Breast epithelium (tissue), 4 donors: Measurements from ENCODE around the gene KLC1. TPM values are rescaled to one million over a fixed set of nuclear protein-coding genes. Genes with fewer than 3 reads are reported as not detected.

ENCODE experiments used
- DNase-seq, 2 donors: peaks; one replicate each; pipeline ENCODE4 v3.0.0-alpha.2; 2019; ENCODE audit warnings: low spot score in 2 of 2
- H3K27ac ChIP-seq, 2 donors: fragments of 200-600 bp; sonication (generic) in 1 of 2; one replicate each; pipeline ENCODE4 v1.5.1; 2016 to 2019; ENCODE audit warnings: mild to moderate bottlenecking in 1 of 2
- H3K27me3 ChIP-seq, 2 donors: fragments of 200-600 bp; sonication (generic) in 1 of 2; one replicate each; pipeline versions ENCODE4 v1.5.1 to v1.6.0; 2017 to 2019; ENCODE audit warnings: control low read depth in 1 of 2, mild to moderate bottlenecking in 1 of 2
- H3K36me3 ChIP-seq: fragments of 200-600 bp; one replicate; pipeline ENCODE4 v1.5.1; 2019
- H3K4me1 ChIP-seq, 2 donors: fragments of 200-600 bp; sonication (generic); one replicate each; pipeline ENCODE4 v1.5.1; 2016 to 2019; ENCODE audit warnings: control low read depth in 1 of 2
- H3K4me3 ChIP-seq, 3 donors: fragments of 200-600 bp; sonication (generic); 1 replicate in 2 of 3; 2 replicates in 1 of 3; pipeline ENCODE4 v1.5.1; 2016 to 2019; ENCODE audit warnings: mild to moderate bottlenecking in 3 of 3, moderate library complexity in 2 of 3
- H3K9me3 ChIP-seq, 2 donors: fragments of 200-600 bp; sonication (generic) in 1 of 2; one replicate each; pipeline ENCODE4 v1.5.1; 2016 to 2019; ENCODE audit warnings: control low read depth in 1 of 2
- CTCF ChIP-seq, 3 donors: fragments of 450-650 bp; IDR thresholded peaks; one replicate each; pipeline ENCODE4 v1.5.1; 2016 to 2017; ENCODE audit warnings: antibody characterized with exemption in 3 of 3, mild to moderate bottlenecking in 3 of 3, moderate library complexity in 3 of 3
- POLR2A ChIP-seq: fragments of 450-650 bp; IDR thresholded peaks from one replicate; pipeline ENCODE4 v1.6.1; 2016; ENCODE audit warnings: antibody characterized with exemption, mild to moderate bottlenecking, moderate library complexity
- POLR2AphosphoS5 ChIP-seq, 3 donors: sonication (generic); formaldehyde crosslinking; IDR thresholded peaks; one replicate each; pipeline ENCODE4 v1.6.1; 2017; ENCODE audit warnings: antibody characterized with exemption in 3 of 3
- intact Hi-C: fragments of 100-400 bp; cut with DNase I; formaldehyde crosslinking; loops from one replicate; pipeline ENCODE4 v1.15.1; 2023; ENCODE audit warnings: low total_unique reads
- total RNA-seq, 3 donors: library from RNA; depleted of rRNA; stranded (reverse); fragments of >200 nt; gene quantifications; one replicate each; pipeline ENCODE4 v1.1.0, GENCODE V29; 2016

KLC1 gene
- total RNA-seq, 3 donors from 2014 or later: 222 to 275 (median 253) TPM

- H3K4me3 ChIP-seq: no peak overlapping the region
- intact Hi-C loops: no loop called here
- H3K9me3 ChIP-seq: no peaks in the 10 kb centered on the region
- DNase-seq: no peak
- no peaks in the 10 kb centered on the region for H3K36me3 ChIP-seq
- H3K27me3 ChIP-seq: no peaks in the 10 kb centered on the region
- no peak for TF ChIP-seq POLR2AphosphoS5 (IDR thresholded peaks at IDR 0.05)
- no peak for TF ChIP-seq CTCF (IDR thresholded peaks at IDR 0.05)
- TF ChIP-seq POLR2A: no peak
- no peaks in the 10 kb centered on the region for H3K4me1 ChIP-seq
- peak overlapping the region in 1 of 2 donors; percentile 84 for H3K27ac ChIP-seq
Observed at GRCh38 chr14:103657471-103657870, 28.5 kb downstream of the KLC1 start.

GRCh38 chr14:103659631-103660030, 30.6 kb downstream of the KLC1 start:
- DNase-seq: no peak
- no peaks in the 10 kb centered on the region for H3K36me3 ChIP-seq
- H3K9me3 ChIP-seq: no peaks in the 10 kb centered on the region
- intact Hi-C loops: no loop called here
- no peak overlapping the region for H3K4me3 ChIP-seq
- H3K4me1 ChIP-seq: no peaks in the 10 kb centered on the region
- H3K27me3 ChIP-seq: no peaks in the 10 kb centered on the region
- TF ChIP-seq CTCF (IDR thresholded peaks at IDR 0.05) (no peak), POLR2AphosphoS5 (IDR thresholded peaks at IDR 0.05) (no peak), POLR2A (no peak)
- H3K27ac ChIP-seq: no peak overlapping the region

GRCh38 chr14:103662029-103662428, 33.0 kb downstream of the KLC1 start:
- TF ChIP-seq CTCF (IDR thresholded peaks at IDR 0.05) (no peak), POLR2A (no peak), POLR2AphosphoS5 (IDR thresholded peaks at IDR 0.05) (no peak)
- Histone ChIP-seq H3K27ac (no peak overlapping the region), H3K9me3 (no peaks in the 10 kb centered on the region), H3K36me3 (no peaks in the 10 kb centered on the region), H3K4me1 (no peaks in the 10 kb centered on the region), H3K4me3 (no peak overlapping the region), H3K27me3 (no peaks in the 10 kb centered on the region)
- DNase-seq: no peak
- intact Hi-C loops: no loop called here

- intact Hi-C loops: no loop called here
- H3K4me3 ChIP-seq: no peak overlapping the region
- no peaks in the 10 kb centered on the region for H3K27me3 ChIP-seq
- peaks cover under 1% of the 10 kb centered on the region for H3K36me3 ChIP-seq
- no peak overlapping the region for H3K27ac ChIP-seq
- H3K4me1 ChIP-seq: no peaks in the 10 kb centered on the region
- H3K9me3 ChIP-seq: no peaks in the 10 kb centered on the region
- DNase-seq: no peak
- TF ChIP-seq CTCF (IDR thresholded peaks at IDR 0.05): no peak
- TF ChIP-seq POLR2A: no peak
- TF ChIP-seq POLR2AphosphoS5 (IDR thresholded peaks at IDR 0.05): no peak
Observed at GRCh38 chr14:103662591-103662990, 33.6 kb downstream of the KLC1 start.

- Histone ChIP-seq H3K4me1 (no peaks in the 10 kb centered on the region), H3K27me3 (no peaks in the 10 kb centered on the region), H3K4me3 (no peak overlapping the region), H3K36me3 (peaks cover 4% of the 10 kb centered on the region), H3K27ac (peak overlapping the region in 1 of 2 donors; percentile 52), H3K9me3 (no peaks in the 10 kb centered on the region)
- intact Hi-C loops: no loop called here
- no peak for TF ChIP-seq POLR2AphosphoS5 (IDR thresholded peaks at IDR 0.05)
- TF ChIP-seq CTCF (IDR thresholded peaks at IDR 0.05): no peak
- no peak for TF ChIP-seq POLR2A
- DNase-seq: no peak
Observed at GRCh38 chr14:103663506-103663905, 34.5 kb downstream of the KLC1 start.
